B cell (primary cell): Measurements from ENCODE around the gene YES1. TPM values are rescaled to one million over a fixed set of nuclear protein-coding genes. Genes with fewer than 3 reads are reported as not detected.

Experiments used
- ATAC-seq: fragments of 200-7000 bp; cut with Tn5 transposase; one replicate; pipeline ENCODE4 v1.10.0; 2021; ENCODE audit warnings: low read depth, mild to moderate bottlenecking, moderate number of reproducible peaks, moderate library complexity
- CTCF ChIA-PET: fragments of 350-600 bp; sonication (Branson Sonifier 250); formaldehyde crosslinking; loops from one replicate; lab custom pipeline; 2021; ENCODE audit warnings: antibody characterized with exemption, inconsistent platforms; lab: Charles Lee
- POLR2A ChIA-PET: fragments of 350-600 bp; sonication (Branson Sonifier 250); formaldehyde crosslinking; loops from one replicate; lab custom pipeline; 2021; ENCODE audit warnings: antibody characterized with exemption; lab: Charles Lee
- DNase-seq: peaks from one replicate; pipeline ENCODE4 v3.0.0; 2013
- H2AFZ ChIP-seq: 2 replicates; pipeline ENCODE4 v1.6.1; 2012; ENCODE audit warnings: mild to moderate bottlenecking, low read depth, low read length; ENCODE audit not compliant: insufficient read depth, poor library complexity, severe bottlenecking
- H3K27ac ChIP-seq, 2 donors: 1 replicate in 1 of 2; 2 replicates in 1 of 2; pipeline ENCODE4 v1.5.1; 2012 to 2013; ENCODE audit warnings: low read length in 2 of 2, mild to moderate bottlenecking in 2 of 2, moderate library complexity in 1 of 2
- H3K27me3 ChIP-seq, 4 experiments: fragments of 200-600 bp in 1 of 4; sonication (generic) in 1 of 4; replicated peaks in 1 of 4; 1 replicate in 2 of 4; 2 replicates in 2 of 4; pipeline versions ENCODE4 v1.6.1 to v1.7.0; 2013 to 2016; ENCODE audit warnings: low read length in 3 of 4, mild to moderate bottlenecking in 2 of 4, mixed read lengths in 1 of 4, moderate library complexity in 1 of 4; ENCODE audit not compliant: insufficient read depth in 4 of 4, control insufficient read depth in 3 of 4; ENCODE audit errors: control extremely low read depth in 1 of 4
- H3K36me3 ChIP-seq, 2 experiments: replicated peaks in 1 of 2; 1 replicate in 1 of 2; 2 replicates in 1 of 2; pipeline versions ENCODE4 v1.6.1 to v1.7.1; 2013; ENCODE audit warnings: low read length in 1 of 2; ENCODE audit not compliant: insufficient read depth in 2 of 2, control insufficient read depth in 1 of 2; ENCODE audit errors: control extremely low read depth in 1 of 2, extremely low read depth in 1 of 2
- H3K4me1 ChIP-seq, 2 donors: fragments of 200-600 bp in 1 of 2; sonication (generic) in 1 of 2; 1 replicate in 1 of 2; 2 replicates in 1 of 2; pipeline versions ENCODE4 v1.5.1 to v1.6.1; 2013 to 2017; ENCODE audit warnings: low read length in 2 of 2; ENCODE audit not compliant: control insufficient read depth in 2 of 2, insufficient read depth in 2 of 2
- H3K4me2 ChIP-seq: replicated peaks from 2 replicates; pipeline ENCODE3; 2012; ENCODE audit warnings: mild to moderate bottlenecking, low read depth, low read length; ENCODE audit not compliant: poor library complexity, severe bottlenecking
- H3K4me3 ChIP-seq, 5 experiments: fragments of 200-600 bp in 1 of 5; sonication (generic) in 1 of 5; 1 replicate in 3 of 5; 2 replicates in 2 of 5; pipeline versions ENCODE4 v1.5.1 to v1.7.0; 2011 to 2016; ENCODE audit warnings: low read length in 4 of 5, mild to moderate bottlenecking in 4 of 5, low read depth in 2 of 5, control low read depth in 1 of 5, moderate library complexity in 1 of 5; ENCODE audit not compliant: insufficient read depth in 1 of 5; ENCODE audit errors: control extremely low read depth in 1 of 5, extremely low read depth in 1 of 5
- H3K79me2 ChIP-seq: fragments of 200-600 bp; sonication (generic); one replicate; pipeline ENCODE4 v1.6.0; 2016; ENCODE audit warnings: low read length; ENCODE audit not compliant: control insufficient read depth, insufficient read depth
- H3K9ac ChIP-seq: fragments of 200-600 bp; sonication (generic); 2 replicates; pipeline ENCODE4 v1.6.1; 2017; ENCODE audit warnings: mild to moderate bottlenecking, low read length, moderate library complexity
- H3K9me3 ChIP-seq, 3 donors: one replicate each; pipeline versions ENCODE4 v1.6.1 to v1.7.1; 2013; ENCODE audit warnings: low read length in 2 of 3; ENCODE audit not compliant: control insufficient read depth in 2 of 3, insufficient read depth in 1 of 3; ENCODE audit errors: control extremely low read depth in 1 of 3
- H4K20me1 ChIP-seq: 2 replicates; pipeline ENCODE4 v1.6.0; 2012; ENCODE audit warnings: mild to moderate bottlenecking, low read length; ENCODE audit not compliant: insufficient read depth, control insufficient read depth, poor library complexity, severe bottlenecking
- H3K27ac Mint-ChIP-seq: one replicate; pipeline ENCODE4 v1.8.0; 2021; ENCODE audit warnings: mixed read lengths
- H3K27me3 Mint-ChIP-seq: one replicate; pipeline ENCODE4 v1.8.0; 2021; ENCODE audit warnings: mixed read lengths
- H3K4me1 Mint-ChIP-seq: one replicate; pipeline ENCODE4 v1.8.0; 2021; ENCODE audit warnings: mixed read lengths
- H3K4me3 Mint-ChIP-seq: one replicate; pipeline ENCODE4 v1.8.0; 2021; ENCODE audit warnings: mixed read lengths
- H3K9me3 Mint-ChIP-seq: one replicate; pipeline ENCODE4 v1.8.0; 2022; ENCODE audit warnings: mixed read lengths; ENCODE audit not compliant: insufficient read depth
- EZH2 ChIP-seq: IDR thresholded peaks from 2 replicates; pipeline ENCODE4 v1.6.1; 2012; ENCODE audit warnings: borderline replicate concordance, low read depth, mild to moderate bottlenecking, moderate library complexity, low read length; ENCODE audit not compliant: insufficient read depth, poor library complexity, severe bottlenecking
- WGBS: methylation state at CpG from one replicate; pipeline ENCODE4 v1.1.5; 2013; ENCODE audit warnings: missing lambda C conversion rate; ENCODE audit not compliant: insufficient coverage; 5-methylcytosine and 5-hydroxymethylcytosine counted together
- intact Hi-C: fragments of 100-400 bp; cut with micrococcal nuclease; formaldehyde crosslinking; loops from one replicate; pipeline ENCODE4 v1.10.0; 2022
- polyA plus RNA-seq: library from polyadenylated mRNA; depleted of rRNA; stranded (reverse); fragments of >200 nt; gene quantifications from 2 replicates; pipeline ENCODE4 v1.2.3, GENCODE V29; 2012
- total RNA-seq, 2 donors: library from RNA; stranded (reverse); fragments of 120-200 nt in 1 of 2; gene quantifications; 1 replicate in 1 of 2; 2 replicates in 1 of 2; pipeline versions ENCODE4 v1.2.3 to v1.2.4, GENCODE V29; 2013 to 2022
- TF ChIP-seq, protein P1 (sequence below): fragments of 200-600 bp; IDR thresholded peaks from one replicate; pipeline ENCODE4 v1.8.0; 2022; ENCODE audit warnings: antibody characterized with exemption, mild to moderate bottlenecking

The YES1 gene
- total and polyA plus RNA-seq, 2 donors (not counting 1 experiment from before 2014, with no cell fraction given), result 0.30 TPM; not detected in 1

DNA sequence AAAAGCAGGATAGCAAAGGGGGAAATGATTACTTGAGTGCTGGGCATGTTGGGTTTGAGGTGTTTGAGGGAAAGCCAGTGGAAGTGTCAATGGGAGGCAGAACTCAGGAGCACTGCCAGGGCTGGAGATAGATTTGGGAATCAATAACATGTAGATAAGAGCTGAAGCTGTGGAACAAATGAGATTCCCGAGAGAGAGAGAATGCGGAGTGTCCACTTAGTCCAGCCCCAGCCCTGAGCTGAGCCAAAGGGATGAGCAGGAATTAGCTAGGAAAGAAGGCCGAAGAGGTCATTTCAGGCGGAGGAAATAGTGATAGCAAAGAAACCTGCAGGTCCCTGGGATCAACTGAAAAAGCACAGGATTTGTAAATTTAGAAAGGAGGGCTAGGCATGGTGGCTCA, 21.2 kb upstream of the YES1 start:
- ChIA-PET CTCF (interaction anchor here (0.6 to 1.4 kb wide), 5 partner anchors 91 to 209 kb away, joined by 3 to 5 read pairs (median 4); no protein-coding TSS in a partner anchor), POLR2A (no interaction called here)
- H2AFZ ChIP-seq, result no peak overlapping the region
- DNase-seq, result no peak
- peaks cover 0 to 8% (median 0%) of the 10 kb centered on the region in 3 donors for H3K9me3 ChIP-seq
- Mint-ChIP-seq H3K4me3 (no peak overlapping the region), H3K9me3 (peaks cover 6% of the 10 kb centered on the region), H3K4me1 (peaks cover 11% of the 10 kb centered on the region), H3K27me3 (peaks cover 26% of the 10 kb centered on the region), H3K27ac (no peak overlapping the region)
- 98% methylated on average over 4 of the region's 4 CpGs for WGBS
- intact Hi-C loops, result no loop called here
- H3K9ac ChIP-seq, result no peak overlapping the region
- no peaks in the 10 kb centered on the region for H4K20me1 ChIP-seq
- no peak overlapping the region for H3K27ac ChIP-seq
- no peaks in the 10 kb centered on the region for H3K36me3 ChIP-seq
- TF ChIP-seq EZH2, result no peak
- TF ChIP-seq, protein P1, sequence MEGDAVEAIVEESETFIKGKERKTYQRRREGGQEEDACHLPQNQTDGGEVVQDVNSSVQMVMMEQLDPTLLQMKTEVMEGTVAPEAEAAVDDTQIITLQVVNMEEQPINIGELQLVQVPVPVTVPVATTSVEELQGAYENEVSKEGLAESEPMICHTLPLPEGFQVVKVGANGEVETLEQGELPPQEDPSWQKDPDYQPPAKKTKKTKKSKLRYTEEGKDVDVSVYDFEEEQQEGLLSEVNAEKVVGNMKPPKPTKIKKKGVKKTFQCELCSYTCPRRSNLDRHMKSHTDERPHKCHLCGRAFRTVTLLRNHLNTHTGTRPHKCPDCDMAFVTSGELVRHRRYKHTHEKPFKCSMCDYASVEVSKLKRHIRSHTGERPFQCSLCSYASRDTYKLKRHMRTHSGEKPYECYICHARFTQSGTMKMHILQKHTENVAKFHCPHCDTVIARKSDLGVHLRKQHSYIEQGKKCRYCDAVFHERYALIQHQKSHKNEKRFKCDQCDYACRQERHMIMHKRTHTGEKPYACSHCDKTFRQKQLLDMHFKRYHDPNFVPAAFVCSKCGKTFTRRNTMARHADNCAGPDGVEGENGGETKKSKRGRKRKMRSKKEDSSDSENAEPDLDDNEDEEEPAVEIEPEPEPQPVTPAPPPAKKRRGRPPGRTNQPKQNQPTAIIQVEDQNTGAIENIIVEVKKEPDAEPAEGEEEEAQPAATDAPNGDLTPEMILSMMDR, result no peak
- no peak for ATAC-seq
- peaks cover 0 to 12% (median 0%) of the 10 kb centered on the region in 4 experiments for H3K27me3 ChIP-seq
- no peaks in the 10 kb centered on the region for H3K79me2 ChIP-seq
- peaks cover 6 to 8% of the 10 kb centered on the region in 2 donors for H3K4me1 ChIP-seq
- no peak overlapping the region for H3K4me3 ChIP-seq
- no peak overlapping the region for H3K4me2 ChIP-seq

DNA sequence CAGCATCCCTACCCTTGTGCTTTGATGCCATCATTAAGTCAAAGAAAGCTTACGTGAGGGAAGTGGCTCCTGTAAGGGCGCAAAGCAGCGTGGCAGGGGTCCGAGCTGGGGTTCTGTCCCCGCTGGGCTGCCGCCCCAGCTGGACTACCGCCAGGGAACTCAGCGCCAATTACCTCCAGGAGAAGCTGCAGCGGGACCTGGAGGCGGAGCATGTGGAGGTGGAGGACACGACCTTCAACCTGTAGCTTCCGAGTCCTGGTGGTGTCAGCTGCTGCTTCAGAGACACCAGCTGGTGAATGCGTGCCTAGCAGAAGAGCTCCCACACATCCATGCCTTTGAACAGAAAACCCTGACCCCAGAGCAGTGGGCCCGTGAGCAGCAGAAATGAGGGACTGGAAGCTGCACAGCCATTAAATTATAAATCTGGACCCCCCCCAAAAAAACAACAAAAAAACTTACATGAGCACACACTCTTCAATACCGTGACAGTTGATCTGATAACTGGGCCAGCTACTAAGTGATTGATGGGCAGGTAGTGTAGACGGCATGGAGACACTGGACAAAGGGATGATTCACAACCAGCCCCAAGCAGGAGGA, 20.1 kb upstream of the YES1 start:
- no peak overlapping the region for H2AFZ ChIP-seq
- H3K27ac Mint-ChIP-seq, result no peak overlapping the region
- no peak overlapping the region for H3K4me2 ChIP-seq
- ChIA-PET CTCF (interaction anchor here (0.7 to 3.6 kb wide), 8 partner anchors 9 to 1351 kb away, joined by 3 to 44 read pairs (median 4); no protein-coding TSS in a partner anchor), POLR2A (no interaction called here)
- peaks cover 11% of the 10 kb centered on the region for H3K4me1 Mint-ChIP-seq
- intact Hi-C loops, result no loop called here
- no peak overlapping the region for H3K27ac ChIP-seq
- ATAC-seq (no peak), DNase-seq (no peak)
- H3K27me3 ChIP-seq, result peaks cover 0 to 8% (median 0%) of the 10 kb centered on the region in 4 experiments
- H3K4me1 ChIP-seq, result peaks cover 6 to 8% of the 10 kb centered on the region in 2 donors
- no peaks in the 10 kb centered on the region for H3K36me3 ChIP-seq
- no peak overlapping the region for H3K4me3 Mint-ChIP-seq
- no peak overlapping the region for H3K9ac ChIP-seq
- peaks cover 20% of the 10 kb centered on the region for H3K27me3 Mint-ChIP-seq
- peaks cover 5% of the 10 kb centered on the region for H3K9me3 Mint-ChIP-seq
- 80% methylated on average over 15 of the region's 16 CpGs for WGBS
- H4K20me1 ChIP-seq, result no peaks in the 10 kb centered on the region
- TF ChIP-seq, protein P1, result no peak
- no peak for TF ChIP-seq EZH2
- no peak overlapping the region for H3K4me3 ChIP-seq
- no peaks in the 10 kb centered on the region for H3K79me2 ChIP-seq
- peaks cover 0 to 8% (median 0%) of the 10 kb centered on the region in 3 donors for H3K9me3 ChIP-seq
